ENCODE measurements around the gene VPS35L.
A peak's percentile ranks its signal among the peaks of the same experiment; 100 is the strongest.
"Not testable (repeated sequence)": the region's sequence is repeated elsewhere in the genome, so short reads cannot be mapped to it uniquely, and the experiment has no call there.

The VPS35L gene

DNA sequence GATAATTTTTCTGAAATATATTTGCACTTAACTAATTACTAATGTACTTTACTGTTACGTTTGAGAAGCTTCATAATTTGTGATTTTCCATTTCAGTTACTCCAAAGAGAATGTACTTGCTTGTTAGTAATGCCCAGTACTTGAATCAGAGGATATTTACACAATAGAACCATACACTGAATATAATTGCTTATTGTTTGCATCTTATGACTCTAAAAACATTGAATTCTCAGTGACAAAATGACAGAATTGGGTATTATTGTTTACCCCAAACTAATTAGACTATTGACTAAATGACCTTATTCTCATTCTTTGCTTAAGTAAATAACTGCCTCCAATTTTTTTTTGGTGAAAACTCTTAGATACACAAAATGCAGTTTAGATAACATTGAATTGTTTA is 22.9 kb upstream of the VPS35L start:
- DNase-seq: no peak

- DNase-seq: no peak
These were observed 15.1 kb upstream of the VPS35L start for GRCh38 chr16:19540241-19540970.

- DNase-seq: no peak
These were observed 13.2 kb upstream of the VPS35L start for GRCh38 chr16:19542138-19542821.

- not testable (repeated sequence) for DNase-seq
These were observed 12.1 kb upstream of the VPS35L start for GRCh38 chr16:19543278-19543996.

DNA sequence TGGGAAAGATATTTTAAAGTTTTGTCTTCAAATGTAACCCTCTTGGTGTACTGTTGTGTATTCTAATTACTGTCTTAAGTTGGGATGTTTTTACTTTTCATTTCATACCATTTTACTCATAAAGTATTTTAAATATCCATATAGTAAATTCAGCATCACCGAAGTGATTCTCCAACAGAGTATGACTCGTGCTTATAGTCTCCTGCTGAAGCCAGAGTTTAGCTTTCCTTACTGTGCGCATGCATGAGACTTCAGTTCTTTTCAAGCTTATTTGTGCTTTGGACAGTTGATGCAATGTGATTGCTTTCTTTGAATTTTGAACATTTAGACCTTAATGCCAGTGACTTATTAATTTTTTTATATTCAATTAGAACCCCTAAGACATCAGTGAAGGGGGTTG is 7.4 kb upstream of the VPS35L start:
- DNase-seq: no peak

DNA sequence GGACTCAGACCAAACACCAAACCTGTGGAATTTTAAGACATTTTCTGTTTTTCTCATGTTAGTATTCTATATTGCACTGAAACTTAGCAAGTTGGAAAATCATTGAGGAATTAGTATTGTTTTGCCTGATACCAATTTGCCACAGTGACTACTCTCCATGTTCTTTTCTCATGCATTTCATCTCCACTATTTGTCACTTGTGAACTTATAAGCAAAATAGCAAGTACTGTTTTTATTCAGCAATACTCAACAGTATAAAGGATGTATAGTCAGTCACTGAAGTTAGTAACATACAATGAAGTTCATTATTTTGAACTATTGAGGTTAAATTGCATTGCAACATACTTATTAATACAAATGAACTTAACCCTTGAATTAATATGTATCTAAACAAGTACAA is 5.8 kb upstream of the VPS35L start:
- no peak for DNase-seq

DNA sequence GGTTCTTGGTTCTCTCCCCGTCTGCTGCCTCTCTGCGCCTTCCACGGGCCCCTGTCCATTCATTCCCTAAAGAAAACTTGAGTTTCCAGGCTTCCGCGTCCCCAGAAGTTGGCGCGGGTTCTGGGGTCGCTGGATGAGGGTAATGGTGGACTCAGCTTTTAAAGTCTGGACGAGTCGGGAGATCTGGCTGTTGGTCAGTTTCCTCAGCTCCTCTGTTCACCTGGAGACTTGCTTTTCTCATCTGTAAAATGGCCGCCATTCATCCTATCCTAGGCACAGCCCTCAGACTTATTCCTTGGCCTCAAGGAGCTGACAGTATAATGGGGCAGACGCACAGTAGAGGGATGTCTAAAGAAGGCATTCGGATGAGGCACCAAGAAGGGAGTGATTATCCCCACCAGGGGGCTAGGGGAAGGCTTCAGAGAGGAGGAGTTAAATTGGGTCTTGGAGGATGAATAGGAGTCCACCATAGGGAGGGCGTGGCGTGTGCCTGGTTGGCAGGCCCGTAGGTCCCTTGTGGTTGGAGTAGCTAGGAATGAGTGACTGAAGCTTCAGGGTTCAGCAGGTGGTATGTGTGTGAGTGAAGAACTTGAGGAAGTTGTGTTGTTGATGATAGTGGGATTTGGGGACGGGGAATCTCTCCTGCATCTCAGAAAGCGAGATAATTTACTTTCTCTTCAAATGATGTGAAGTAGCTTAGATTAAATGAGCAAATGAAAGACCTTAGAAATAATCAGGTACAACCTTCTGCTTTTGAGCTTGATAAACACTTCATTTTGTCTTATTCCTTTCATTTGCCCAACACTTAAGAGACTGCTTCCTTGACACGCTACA is 652 bp downstream of the VPS35L start:
- peak; percentile 42 for DNase-seq

DNA sequence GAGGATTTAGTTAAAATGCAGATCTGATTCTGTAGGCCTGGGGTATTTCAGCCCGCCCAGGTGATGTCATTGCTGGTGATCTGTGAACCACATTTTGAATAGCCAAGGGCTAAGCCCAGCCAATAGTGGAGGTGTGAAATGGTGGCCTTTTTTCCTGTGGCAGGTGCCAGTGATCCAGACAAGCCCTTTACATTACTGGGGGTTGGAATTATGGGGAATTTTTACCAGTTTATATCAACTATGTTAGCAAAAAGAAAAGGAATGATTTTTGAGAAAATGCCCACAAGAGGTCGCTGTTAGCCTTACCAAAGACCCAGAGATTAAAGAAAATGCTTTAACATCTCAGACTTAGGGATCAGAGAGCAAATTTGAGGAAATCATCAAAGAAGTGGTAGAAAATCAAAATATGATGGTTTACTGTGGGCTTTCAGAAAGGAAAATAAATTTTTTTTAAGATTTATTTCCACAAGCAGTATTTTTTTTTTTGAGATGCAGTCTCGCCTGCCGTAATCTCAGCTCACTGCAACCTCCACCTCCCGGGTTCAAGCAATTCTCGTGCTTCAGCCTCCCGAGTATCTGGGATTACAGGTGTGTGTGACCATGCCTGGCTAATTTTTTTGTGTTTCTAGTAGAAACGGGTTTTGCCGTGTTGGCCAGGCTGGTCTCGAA is 3.9 kb downstream of the VPS35L start:
- DNase-seq: peak; percentile 73

DNA sequence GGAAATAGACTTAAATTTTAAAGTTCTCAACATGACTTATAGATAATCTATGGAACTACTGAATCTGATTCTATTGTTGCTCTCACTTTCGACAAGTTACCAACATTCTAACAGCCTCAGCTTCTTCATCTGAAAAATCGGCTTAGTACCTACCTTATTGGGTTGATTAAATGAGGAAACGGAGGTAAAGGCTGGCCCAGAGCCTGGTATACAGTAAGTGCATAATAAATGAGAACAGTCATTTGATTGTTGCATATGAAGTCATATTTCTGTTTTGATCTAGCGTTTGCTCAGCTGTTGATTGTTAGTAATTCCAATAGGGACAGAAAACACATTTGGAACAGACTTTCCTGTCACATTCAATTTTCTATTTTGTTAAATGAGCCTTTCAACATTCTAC is 4.6 kb downstream of the VPS35L start:
- no peak for DNase-seq

- no peak for DNase-seq
These were observed 7.9 kb downstream of the VPS35L start for GRCh38 chr16:19563377-19563776.

DNA sequence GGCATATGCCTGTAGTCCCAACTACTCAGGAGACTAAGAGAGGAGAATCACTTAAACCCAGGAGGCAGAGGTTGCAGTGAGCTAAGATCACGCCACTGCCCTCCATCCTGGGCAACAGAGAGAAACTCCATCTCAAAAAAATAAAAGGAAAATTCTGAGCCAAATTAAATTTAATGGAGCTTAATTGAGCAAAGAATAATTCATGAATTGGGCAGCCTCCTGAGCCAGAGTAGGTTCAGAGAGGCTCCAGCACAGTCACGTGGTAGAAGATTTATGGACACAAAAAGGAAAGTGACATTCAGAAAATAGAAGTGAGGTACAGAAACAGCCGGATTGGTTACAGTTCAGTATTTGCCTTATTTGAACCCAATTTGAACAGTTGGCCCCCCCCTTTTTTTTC is 10.9 kb downstream of the VPS35L start:
- no peak for DNase-seq

GRCh38 chr16:19567560-19567959 is 12.1 kb downstream of the VPS35L start:
- DNase-seq: no peak

DNA sequence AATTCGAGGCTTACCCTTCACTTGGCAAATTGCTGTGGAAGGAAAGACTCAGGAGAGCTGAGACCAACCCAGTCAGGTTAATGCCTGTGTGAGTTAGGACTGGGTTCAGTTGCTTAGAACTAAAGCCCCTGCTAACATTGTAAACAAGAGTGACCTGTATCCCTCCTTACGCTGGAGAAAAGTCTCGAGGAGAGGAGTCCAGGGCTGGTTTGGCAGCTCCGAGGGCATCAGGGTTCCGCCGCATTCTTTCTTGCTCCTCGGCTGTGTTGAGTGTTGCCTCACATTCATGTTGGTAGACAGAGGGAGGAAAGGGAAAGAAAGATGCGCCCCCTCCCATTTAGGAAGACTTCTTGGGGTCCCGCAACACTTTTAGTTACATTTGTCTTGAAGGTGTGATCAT is 18.5 kb downstream of the VPS35L start:
- DNase-seq: no peak

GRCh38 chr16:19574615-19575014 is 19.1 kb downstream of the VPS35L start:
- no peak for DNase-seq

DNA sequence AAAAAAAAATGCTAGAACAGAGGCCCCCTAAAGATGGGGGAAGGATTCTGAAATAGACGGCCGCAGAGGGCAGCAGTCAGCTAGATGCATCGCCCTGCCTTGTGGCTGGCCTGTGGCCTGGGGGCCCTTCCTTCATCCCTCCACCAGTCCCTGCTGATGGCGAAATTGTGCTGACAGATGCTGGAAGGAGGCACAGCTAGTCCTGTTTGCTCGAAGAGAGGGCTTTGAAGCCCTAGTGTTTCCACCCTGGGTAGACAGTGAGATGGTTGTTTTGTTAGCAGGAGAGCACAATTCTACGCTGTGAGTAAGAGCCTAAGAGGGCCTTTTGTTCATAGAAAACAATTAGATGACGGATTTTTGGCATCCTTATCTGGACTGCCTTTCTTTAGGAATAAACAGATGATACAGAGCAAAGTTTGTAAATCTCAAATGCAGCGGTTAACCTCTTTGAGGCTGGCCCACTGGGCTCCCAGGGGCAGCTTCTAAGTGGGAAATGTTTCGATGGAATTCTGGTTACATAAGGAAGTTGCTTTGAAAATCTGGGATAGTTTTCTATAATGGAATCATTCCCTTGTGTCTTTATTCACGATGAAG is 23.0 kb downstream of the VPS35L start:
- no peak for DNase-seq

DNA sequence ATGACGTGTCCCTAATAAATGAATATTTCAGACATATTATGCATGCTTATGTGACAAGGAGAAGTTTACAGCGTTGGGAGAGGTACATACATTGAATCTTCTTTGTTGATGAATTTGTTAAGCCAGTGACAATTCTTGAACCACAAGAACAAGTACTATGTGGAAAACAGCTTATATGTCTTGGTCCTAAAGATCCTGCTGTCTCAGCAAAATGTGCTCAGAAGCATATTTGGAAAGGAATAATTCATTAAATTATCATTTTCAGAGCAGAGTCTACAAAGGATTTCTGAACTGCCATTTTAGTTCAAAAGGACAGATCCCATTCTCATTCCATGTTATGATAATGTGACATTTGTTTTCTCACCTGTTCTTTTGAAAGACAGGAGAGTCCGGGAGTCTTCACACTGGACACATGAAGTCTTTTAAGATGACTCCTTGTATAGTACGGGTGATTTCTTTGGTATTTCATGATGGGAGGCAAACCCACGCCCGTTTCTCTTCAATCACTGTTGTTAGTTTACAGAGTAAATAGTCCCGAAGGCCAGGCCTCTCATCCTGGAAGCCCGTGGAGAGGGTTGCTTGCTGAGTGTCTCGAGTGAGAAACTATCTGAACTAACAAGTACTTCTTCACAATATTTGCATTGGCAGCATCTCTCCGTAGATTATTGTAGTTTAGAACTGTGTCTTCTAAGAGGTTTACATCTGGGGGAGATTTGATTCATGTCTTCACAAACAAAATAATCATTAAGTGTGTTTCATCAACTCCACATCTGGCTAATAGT is 26.7 kb downstream of the VPS35L start:
- no peak for DNase-seq

GRCh38 chr16:19583665-19584300 is 28.3 kb downstream of the VPS35L start:
- peak; percentile 50 for DNase-seq

DNA sequence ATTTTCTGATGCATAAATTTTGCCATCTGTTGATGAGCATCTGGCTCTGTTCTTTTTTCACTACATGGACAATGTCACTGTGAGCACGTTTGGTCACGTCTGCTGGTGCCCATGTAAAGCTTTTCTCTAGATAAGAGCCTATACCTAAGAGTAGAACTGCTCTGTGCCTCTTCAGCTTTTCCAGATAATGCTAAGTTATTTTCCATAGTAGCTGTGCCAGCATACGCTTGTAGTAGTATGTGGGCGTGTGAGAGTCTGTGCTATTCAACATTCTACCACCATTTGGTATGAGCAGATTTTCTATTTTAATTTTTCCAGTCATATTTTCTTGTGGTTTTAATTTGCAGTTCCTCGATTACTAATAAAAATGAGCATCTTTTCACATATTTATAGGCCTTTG is 33.2 kb downstream of the VPS35L start:
- DNase-seq: no peak

- DNase-seq: no peak
These were observed 33.6 kb downstream of the VPS35L start for GRCh38 chr16:19589106-19589505.

DNA sequence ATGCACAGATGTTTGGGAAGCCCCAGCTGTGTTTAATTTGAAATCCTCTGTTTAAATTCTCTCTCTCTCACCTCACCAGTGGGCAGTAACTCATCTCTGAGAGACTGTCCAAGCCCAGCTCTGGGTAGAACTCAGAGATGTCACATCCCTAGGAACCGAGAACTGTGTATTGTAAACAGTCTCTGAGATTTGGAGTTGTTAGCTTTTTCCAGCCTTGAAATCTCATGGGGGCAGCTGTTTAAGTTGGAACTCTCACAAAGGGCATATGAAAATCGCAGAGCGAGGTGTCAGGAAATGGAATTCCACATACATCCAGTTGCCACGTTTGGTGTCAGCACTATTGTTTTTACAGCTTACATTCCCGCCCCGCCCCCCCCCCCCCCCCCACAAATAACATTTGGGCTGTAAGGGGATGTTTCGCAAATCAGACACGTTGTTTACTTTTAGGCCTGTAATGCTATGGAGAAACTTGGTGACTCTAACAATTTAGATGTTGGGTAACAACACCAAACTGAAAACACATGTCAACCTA is 34.3 kb downstream of the VPS35L start:
- no peak for DNase-seq

Measured in suppressor macrophage treated with lipopolysaccharide for 4 hours (primary cell).